GM12873 (cell line): ENCODE data around the gene SH3BP4.

Experiments used
- CTCF ChIP-seq: IDR thresholded peaks from 2 replicates; pipeline ENCODE4 v1.5.1; 2012; ENCODE audit warnings: low read depth, mild to moderate bottlenecking, moderate library complexity, low read length, control low read depth; ENCODE audit not compliant: insufficient read depth; ENCODE audit errors: missing control alignments

SH3BP4 gene

GRCh38 chr2:234953116-234954031, 1.6 kb downstream of the SH3BP4 start:
- TF ChIP-seq CTCF, result no peak

GRCh38 chr2:234954551-234954992, 2.8 kb downstream of the SH3BP4 start:
- no peak for TF ChIP-seq CTCF

- TF ChIP-seq CTCF, result no peak
Observed at GRCh38 chr2:234955091-234955591, 3.3 kb downstream of the SH3BP4 start.

- TF ChIP-seq CTCF, result no peak
Observed at GRCh38 chr2:234955971-234956509, 4.2 kb downstream of the SH3BP4 start.

GRCh38 chr2:234957834-234958135, 6.0 kb downstream of the SH3BP4 start:
- TF ChIP-seq CTCF, result no peak

- no peak for TF ChIP-seq CTCF
Observed at GRCh38 chr2:234958311-234958710, 6.5 kb downstream of the SH3BP4 start.

- no peak for TF ChIP-seq CTCF
Observed at GRCh38 chr2:234958746-234959395, 7.1 kb downstream of the SH3BP4 start.
